OCI-LY1 (cell line): ENCODE measurements around the gene SHOX.

Experiments used
- H2AFZ ChIP-seq: fragments of 200-600 bp; sonication (generic), shearing (Covaris generic); 2 replicates; pipeline ENCODE4 v1.6.0; 2014; ENCODE audit warnings: antibody characterized with exemption, mild to moderate bottlenecking, low read length
- H3F3A ChIP-seq: fragments of 200-600 bp; sonication (generic), shearing (Covaris generic); 2 replicates; pipeline ENCODE4 v1.6.0; 2014; ENCODE audit warnings: mild to moderate bottlenecking, antibody characterized with exemption, low read length, moderate library complexity; ENCODE audit not compliant: insufficient read depth
- H3K27ac ChIP-seq: fragments of 200-600 bp; sonication (generic); 2 replicates; pipeline ENCODE4 v1.5.1; 2014; ENCODE audit warnings: low read length, mixed run types, mild to moderate bottlenecking, low read depth; ENCODE audit not compliant: poor library complexity, severe bottlenecking
- H3K27me3 ChIP-seq: fragments of 200-600 bp; sonication (generic); 2 replicates; pipeline ENCODE4 v1.6.0; 2014; ENCODE audit warnings: antibody characterized with exemption, mild to moderate bottlenecking, low read length, moderate library complexity; ENCODE audit not compliant: insufficient read depth
- H3K36me3 ChIP-seq: fragments of 200-600 bp; sonication (generic); 2 replicates; pipeline ENCODE4 v1.6.1; 2014; ENCODE audit warnings: mild to moderate bottlenecking, antibody characterized with exemption, low read length, moderate library complexity, mixed read lengths; ENCODE audit not compliant: insufficient read depth
- H3K4me1 ChIP-seq: fragments of 200-600 bp; sonication (generic); 2 replicates; pipeline ENCODE4 v1.5.1; 2014; ENCODE audit warnings: mild to moderate bottlenecking, low read length, moderate library complexity; ENCODE audit not compliant: insufficient read depth, severe bottlenecking
- H3K4me2 ChIP-seq: fragments of 200-600 bp; sonication (generic), shearing (Covaris generic); 2 replicates; pipeline ENCODE4 v1.6.1; 2014; ENCODE audit warnings: low read length
- H3K4me3 ChIP-seq: fragments of 200-600 bp; sonication (generic); 2 replicates; pipeline ENCODE4 v1.5.1; 2014; ENCODE audit warnings: low read length, low read depth, mild to moderate bottlenecking, mixed read lengths; ENCODE audit not compliant: poor library complexity, severe bottlenecking
- H3K79me2 ChIP-seq: fragments of 200-600 bp; shearing (Covaris generic); 2 replicates; pipeline ENCODE4 v1.6.1; 2016; ENCODE audit warnings: mixed run types, low read length, mixed read lengths; ENCODE audit not compliant: insufficient read depth
- H3K9ac ChIP-seq: fragments of 200-600 bp; sonication (generic), shearing (Covaris generic); 2 replicates; pipeline ENCODE4 v1.6.1; 2014; ENCODE audit warnings: mild to moderate bottlenecking, low read length, mixed read lengths
- H3K9me2 ChIP-seq: fragments of 200-600 bp; sonication (generic), shearing (Covaris generic); 2 replicates; pipeline ENCODE4 v1.6.1; 2014; ENCODE audit warnings: low read depth, mild to moderate bottlenecking, low read length, mixed read lengths
- H3K9me3 ChIP-seq: fragments of 200-600 bp; shearing (Covaris generic); 2 replicates; pipeline ENCODE4 v1.6.1; 2014; ENCODE audit warnings: low read length, mixed read lengths
- H4K20me1 ChIP-seq: fragments of 200-600 bp; sonication (generic), shearing (Covaris generic); 2 replicates; pipeline ENCODE4 v1.6.0; 2016; ENCODE audit warnings: mild to moderate bottlenecking, low read length; ENCODE audit not compliant: insufficient read depth
- CTCF ChIP-seq: fragments of 200-600 bp; sonication (generic), shearing (Covaris generic); IDR thresholded peaks from 2 replicates; pipeline ENCODE4 v1.5.1; 2017; ENCODE audit warnings: mild to moderate bottlenecking, antibody characterized with exemption, low read length, moderate library complexity, mixed read lengths
- EZH2 ChIP-seq: fragments of 200-600 bp; sonication (generic), shearing (Covaris generic); IDR thresholded peaks from 2 replicates; pipeline ENCODE4 v1.8.0; 2017; ENCODE audit warnings: borderline replicate concordance, mixed run types, mild to moderate bottlenecking, antibody characterized with exemption, low read length, moderate library complexity, mixed read lengths

SHOX gene

DNA sequence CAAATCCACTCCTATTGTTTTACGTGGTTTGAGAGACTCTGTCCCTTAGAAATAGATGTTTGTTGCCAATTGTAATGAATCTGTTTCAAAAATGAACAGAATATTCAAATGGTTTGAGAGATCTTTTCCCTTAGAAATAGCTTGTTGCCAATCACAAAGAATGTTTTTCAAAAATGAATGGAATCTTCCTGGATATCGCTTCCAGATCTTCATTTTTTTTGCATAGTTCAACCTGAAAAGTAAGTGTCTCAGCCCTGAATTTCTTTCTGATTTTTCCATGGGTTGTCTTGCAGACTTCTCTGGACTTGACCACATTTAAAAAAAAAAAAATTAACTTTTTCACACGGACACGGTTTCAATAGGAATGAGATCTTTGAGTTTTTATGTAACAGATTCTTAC, 22.7 kb downstream of the SHOX start:
- Histone ChIP-seq H3F3A (no peaks in the 10 kb centered on the region), H3K9me2 (no peaks in the 10 kb centered on the region), H2AFZ (no peak overlapping the region), H3K9me3 (no peaks in the 10 kb centered on the region), H3K79me2 (no peaks in the 10 kb centered on the region), H3K36me3 (no peaks in the 10 kb centered on the region), H3K27ac (no peak overlapping the region), H3K4me1 (no peaks in the 10 kb centered on the region), H3K4me2 (no peak overlapping the region), H4K20me1 (no peaks in the 10 kb centered on the region), H3K4me3 (no peak overlapping the region), H3K27me3 (peaks cover 3% of the 10 kb centered on the region; the same call in 1 of the 2 replicates), H3K9ac (no peak overlapping the region)
- TF ChIP-seq EZH2: no peak
- no peak for TF ChIP-seq CTCF

- H3K4me3 ChIP-seq: no peak overlapping the region
- TF ChIP-seq EZH2 (no peak), CTCF (no peak)
- H3K27ac ChIP-seq: no peak overlapping the region
- no peaks in the 10 kb centered on the region for H3K27me3 ChIP-seq
- no peak overlapping the region for H3K4me2 ChIP-seq
- no peaks in the 10 kb centered on the region for H3K4me1 ChIP-seq
- H3K36me3 ChIP-seq: no peaks in the 10 kb centered on the region
- no peaks in the 10 kb centered on the region for H3F3A ChIP-seq
- no peak overlapping the region for H3K9ac ChIP-seq
- no peaks in the 10 kb centered on the region for H3K9me3 ChIP-seq
- H3K9me2 ChIP-seq: no peaks in the 10 kb centered on the region
- no peaks in the 10 kb centered on the region for H3K79me2 ChIP-seq
- H2AFZ ChIP-seq: no peak overlapping the region
- H4K20me1 ChIP-seq: no peaks in the 10 kb centered on the region
These were observed 30.6 kb downstream of the SHOX start for GRCh38 chrX:661154-661553.

DNA sequence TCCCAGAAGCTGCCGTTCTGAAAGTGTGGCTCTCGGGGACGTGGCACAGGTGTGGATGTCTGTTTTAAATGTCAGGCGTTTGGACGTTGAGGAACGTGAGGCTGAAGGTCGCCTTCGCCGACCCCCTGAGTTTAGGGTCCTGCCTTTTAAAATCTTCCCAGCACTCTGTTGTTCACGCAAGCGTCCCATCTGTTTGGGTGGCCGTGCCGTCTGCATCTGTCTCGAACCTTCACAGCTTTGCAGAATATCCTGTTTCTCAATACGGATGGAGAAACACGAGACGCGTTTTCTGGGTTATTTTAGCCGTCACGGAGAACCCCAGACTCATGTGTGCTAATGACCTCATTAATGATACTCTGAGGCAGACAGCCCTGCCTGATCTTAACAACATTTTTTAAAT, 31.5 kb downstream of the SHOX start:
- Histone ChIP-seq H3K9ac (no peak overlapping the region), H3K27me3 (no peaks in the 10 kb centered on the region), H2AFZ (no peak overlapping the region), H3K79me2 (no peaks in the 10 kb centered on the region), H3F3A (no peaks in the 10 kb centered on the region), H3K27ac (no peak overlapping the region), H3K4me2 (no peak overlapping the region), H3K4me3 (no peak overlapping the region), H3K9me2 (no peaks in the 10 kb centered on the region), H3K9me3 (no peaks in the 10 kb centered on the region), H3K36me3 (no peaks in the 10 kb centered on the region), H3K4me1 (no peaks in the 10 kb centered on the region), H4K20me1 (no peaks in the 10 kb centered on the region)
- TF ChIP-seq EZH2 (no peak), CTCF (no peak)
